ENCODE measurements around the gene RNF220. TPM values are rescaled to one million over a fixed set of nuclear protein-coding genes. Genes with fewer than 3 reads are reported as not detected.

RNF220 gene
- total and polyA plus RNA-seq, 7 experiments from 2014 or later: 83.1 to 127 (median 95.9) TPM

- Histone ChIP-seq H3K4me3 (ENCODE audit: low read length) (no peak overlapping the region), H3K27ac (ENCODE audit: low read depth, low read length) (no peak overlapping the region), H3K4me1 (ENCODE audit: control insufficient read depth in 2 of 2, insufficient read depth in 2 of 2, low read length in 2 of 2) (no peaks in the 10 kb centered on the region), H3K36me3 (ENCODE audit: control insufficient read depth in 2 of 3, insufficient read depth in 3 of 3, low read length in 3 of 3) (no peaks in the 10 kb centered on the region), H3K9me3 (ENCODE audit: control insufficient read depth in 2 of 3, low read length in 3 of 3) (no peaks in the 10 kb centered on the region), H3K27me3 (ENCODE audit: control insufficient read depth in 2 of 2, insufficient read depth in 2 of 2, low read length in 2 of 2) (no peaks in the 10 kb centered on the region)
- H3K9me3 Mint-ChIP-seq: no peaks in the 10 kb centered on the region
- H3K4me1 Mint-ChIP-seq: peaks cover 0 to 4% (median 0%) of the 10 kb centered on the region in 7 donors
- CTCF ChIA-PET: interaction anchor here (0.9 kb wide), 1 partner anchor 30 kb away, joined by 3 read pairs; no protein-coding TSS in a partner anchor
- no peak overlapping the region for H3K4me3 Mint-ChIP-seq
- POLR2A ChIA-PET: no interaction called here
- intact Hi-C loops (cut with micrococcal nuclease): no loop called here
- H3K27me3 Mint-ChIP-seq: peaks cover 0 to 9% (median 0%) of the 10 kb centered on the region in 5 donors
- ATAC-seq (no peak), DNase-seq (no peak)
- H3K36me3 Mint-ChIP-seq: no peaks in the 10 kb centered on the region
- no peak overlapping the region for H3K27ac Mint-ChIP-seq
Measured at GRCh38 chr1:44621841-44622286, 216.8 kb downstream of the RNF220 start.

GRCh38 chr1:44624268-44624901 is 219.3 kb downstream of the RNF220 start:
- no peaks in the 10 kb centered on the region for H3K27me3 ChIP-seq (ENCODE audit: control insufficient read depth in 2 of 2, insufficient read depth in 2 of 2, low read length in 2 of 2)
- Mint-ChIP-seq H3K27me3 (no peaks in the 10 kb centered on the region), H3K36me3 (no peaks in the 10 kb centered on the region), H3K9me3 (no peaks in the 10 kb centered on the region), H3K4me1 (peaks cover 0 to 4% (median 0%) of the 10 kb centered on the region in 7 donors), H3K4me3 (no peak overlapping the region), H3K27ac (no peak overlapping the region)
- H3K9me3 ChIP-seq (ENCODE audit: control insufficient read depth in 2 of 3, low read length in 3 of 3): no peaks in the 10 kb centered on the region
- ATAC-seq: no peak
- no peaks in the 10 kb centered on the region for H3K36me3 ChIP-seq (ENCODE audit: control insufficient read depth in 2 of 3, insufficient read depth in 3 of 3, low read length in 3 of 3)
- no peak for DNase-seq
- no peak overlapping the region for H3K27ac ChIP-seq (ENCODE audit: low read depth, low read length)
- no peak overlapping the region for H3K4me3 ChIP-seq (ENCODE audit: low read length)
- intact Hi-C loops (cut with micrococcal nuclease): no loop called here
- POLR2A ChIA-PET: no interaction called here
- CTCF ChIA-PET: no interaction called here
- H3K4me1 ChIP-seq (ENCODE audit: control insufficient read depth in 2 of 2, insufficient read depth in 2 of 2, low read length in 2 of 2): no peaks in the 10 kb centered on the region

GRCh38 chr1:44625348-44625747 is 220.3 kb downstream of the RNF220 start:
- DNase-seq: no peak
- peaks cover 0 to 4% (median under 1%) of the 10 kb centered on the region in 7 donors for H3K4me1 Mint-ChIP-seq
- intact Hi-C loops (cut with micrococcal nuclease): no loop called here
- no peaks in the 10 kb centered on the region for H3K27me3 Mint-ChIP-seq
- H3K4me1 ChIP-seq (ENCODE audit: control insufficient read depth in 2 of 2, insufficient read depth in 2 of 2, low read length in 2 of 2): no peaks in the 10 kb centered on the region
- H3K36me3 ChIP-seq (ENCODE audit: control insufficient read depth in 2 of 3, insufficient read depth in 3 of 3, low read length in 3 of 3): no peaks in the 10 kb centered on the region
- peaks cover 0 to under 1% (median 0%) of the 10 kb centered on the region in 5 donors for H3K36me3 Mint-ChIP-seq
- no peak overlapping the region for H3K4me3 ChIP-seq (ENCODE audit: low read length)
- CTCF ChIA-PET: no interaction called here
- H3K9me3 Mint-ChIP-seq: peaks cover 0 to 2% (median 0%) of the 10 kb centered on the region in 11 donors
- no peak overlapping the region for H3K27ac ChIP-seq (ENCODE audit: low read depth, low read length)
- ATAC-seq: no peak
- no peak overlapping the region for H3K27ac Mint-ChIP-seq
- H3K4me3 Mint-ChIP-seq: no peak overlapping the region
- POLR2A ChIA-PET: no interaction called here
- no peaks in the 10 kb centered on the region for H3K9me3 ChIP-seq (ENCODE audit: control insufficient read depth in 2 of 3, low read length in 3 of 3)
- H3K27me3 ChIP-seq (ENCODE audit: control insufficient read depth in 2 of 2, insufficient read depth in 2 of 2, low read length in 2 of 2): no peaks in the 10 kb centered on the region

- H3K9me3 ChIP-seq (ENCODE audit: control insufficient read depth in 2 of 3, low read length in 3 of 3): no peaks in the 10 kb centered on the region
- DNase-seq: no peak
- Mint-ChIP-seq H3K27ac (peak overlapping the region in 1 of 9 donors; percentile 5), H3K27me3 (no peaks in the 10 kb centered on the region), H3K4me3 (peak overlapping the region in 1 of 10 donors; percentile 7), H3K36me3 (peaks cover 0 to 10% (median 0%) of the 10 kb centered on the region in 5 donors), H3K9me3 (peaks cover 0 to 9% (median 0%) of the 10 kb centered on the region in 11 donors), H3K4me1 (peaks cover 12 to 33% (median 28%) of the 10 kb centered on the region in 7 donors)
- intact Hi-C loops (cut with micrococcal nuclease): no loop called here
- H3K36me3 ChIP-seq (ENCODE audit: control insufficient read depth in 2 of 3, insufficient read depth in 3 of 3, low read length in 3 of 3): peaks cover 0 to 18% (median 0%) of the 10 kb centered on the region in 3 experiments
- H3K4me1 ChIP-seq (ENCODE audit: control insufficient read depth in 2 of 2, insufficient read depth in 2 of 2, low read length in 2 of 2): peaks cover 8 to 13% of the 10 kb centered on the region in 2 donors
- no peak for ATAC-seq
- ChIA-PET CTCF (no interaction called here), POLR2A (interaction anchor here (0.7 to 2.8 kb wide), 2 partner anchors 21 to 45 kb away, joined by 4 to 10 read pairs; partner anchors contain the start of genes ARMH1 and TMEM53)
- no peaks in the 10 kb centered on the region for H3K27me3 ChIP-seq (ENCODE audit: control insufficient read depth in 2 of 2, insufficient read depth in 2 of 2, low read length in 2 of 2)
- H3K4me3 ChIP-seq (ENCODE audit: low read length): no peak overlapping the region
- no peak overlapping the region for H3K27ac ChIP-seq (ENCODE audit: low read depth, low read length)
Measured at GRCh38 chr1:44628962-44629756, 224.1 kb downstream of the RNF220 start.

- Mint-ChIP-seq H3K9me3 (peaks cover 0 to 9% (median 0%) of the 10 kb centered on the region in 11 donors), H3K36me3 (peaks cover 0 to 11% (median 3%) of the 10 kb centered on the region in 5 donors), H3K27me3 (no peaks in the 10 kb centered on the region), H3K27ac (peak overlapping the region; percentile 46 to 99 (median 95)), H3K4me3 (peak overlapping the region in 6 of 10 donors; percentile 69 to 93 (median 90)), H3K4me1 (peaks cover 19 to 43% (median 36%) of the 10 kb centered on the region in 7 donors)
- CTCF ChIA-PET: interaction anchor here (0.9 to 1.2 kb wide), 2 partner anchors 23 to 58 kb away, joined by 3 to 4 read pairs; no protein-coding TSS in a partner anchor
- Histone ChIP-seq H3K4me3 (ENCODE audit: low read length) (no peak overlapping the region), H3K27me3 (ENCODE audit: control insufficient read depth in 2 of 2, insufficient read depth in 2 of 2, low read length in 2 of 2) (no peaks in the 10 kb centered on the region), H3K27ac (ENCODE audit: low read depth, low read length) (no peak overlapping the region), H3K4me1 (ENCODE audit: control insufficient read depth in 2 of 2, insufficient read depth in 2 of 2, low read length in 2 of 2) (peaks cover 8 to 13% of the 10 kb centered on the region in 2 donors), H3K9me3 (ENCODE audit: control insufficient read depth in 2 of 3, low read length in 3 of 3) (no peaks in the 10 kb centered on the region), H3K36me3 (ENCODE audit: control insufficient read depth in 2 of 3, insufficient read depth in 3 of 3, low read length in 3 of 3) (peaks cover 0 to 28% (median 3%) of the 10 kb centered on the region in 3 experiments)
- no peak for DNase-seq
- POLR2A ChIA-PET: interaction anchor here (1.8 to 2.9 kb wide), 3 partner anchors 10 to 44 kb away, joined by 5 to 14 read pairs (median 10); partner anchors contain the start of genes ARMH1 and TMEM53
- intact Hi-C loops (cut with micrococcal nuclease): loop anchor here (5.0 to 10.0 kb wide), 4 partner anchors 415 to 952 kb away; partner anchors contain the start of genes CCDC163 (in 1 of the 2), DMAP1 (in 1 of the 2), IPO13 (in 1 of the 2) and MMACHC (in 1 of the 2)
- ATAC-seq: no peak
Measured at GRCh38 chr1:44630116-44630515, 225.1 kb downstream of the RNF220 start.

GRCh38 chr1:44631333-44631646 is 226.2 kb downstream of the RNF220 start:
- peak; percentile 23 for ATAC-seq

More at GRCh38 chr1:44631333-44631646, 226.2 kb downstream of the RNF220 start:
- no peaks in the 10 kb centered on the region for H3K27me3 Mint-ChIP-seq
- CTCF ChIA-PET: interaction anchor here (1.3 kb wide), 1 partner anchor 417 kb away, joined by 3 read pairs; no protein-coding TSS in a partner anchor
- H3K36me3 Mint-ChIP-seq: peaks cover 0 to 14% (median 6%) of the 10 kb centered on the region in 5 donors
- Histone ChIP-seq H3K4me1 (ENCODE audit: control insufficient read depth in 2 of 2, insufficient read depth in 2 of 2, low read length in 2 of 2) (peaks cover 8 to 13% of the 10 kb centered on the region in 2 donors), H3K27me3 (ENCODE audit: control insufficient read depth in 2 of 2, insufficient read depth in 2 of 2, low read length in 2 of 2) (no peaks in the 10 kb centered on the region), H3K4me3 (ENCODE audit: low read length) (peak overlapping the region; percentile 70), H3K27ac (ENCODE audit: low read depth, low read length) (peak overlapping the region; percentile 85), H3K36me3 (ENCODE audit: control insufficient read depth in 2 of 3, insufficient read depth in 3 of 3, low read length in 3 of 3) (peaks cover 0 to 40% (median 5%) of the 10 kb centered on the region in 3 experiments), H3K9me3 (ENCODE audit: control insufficient read depth in 2 of 3, low read length in 3 of 3) (no peaks in the 10 kb centered on the region)
- H3K27ac Mint-ChIP-seq: peak overlapping the region; percentile 46 to 99 (median 97)
- no peak for DNase-seq
- intact Hi-C loops (cut with micrococcal nuclease): loop anchor here (1.0 to 10.0 kb wide), 6 partner anchors 43 to 951 kb away; partner anchors contain the start of genes ERI3 (in 2 of the 2), ARMH1 (in 1 of the 2), CCDC163 (in 1 of the 2) and DMAP1 (in 1 of the 2)
- H3K9me3 Mint-ChIP-seq: peaks cover 0 to 9% (median 0%) of the 10 kb centered on the region in 11 donors
- H3K4me3 Mint-ChIP-seq: peak overlapping the region; percentile 69 to 93 (median 90)
- peaks cover 26 to 50% (median 39%) of the 10 kb centered on the region in 7 donors for H3K4me1 Mint-ChIP-seq
- POLR2A ChIA-PET: interaction anchor here (0.6 to 3.7 kb wide), 24 partner anchors 8 to 980 kb away, joined by 3 to 24 read pairs (median 5); partner anchors contain the start of genes ARMH1, BTBD19, DMAP1 and HECTD3

Data from naive thymus-derived CD4-positive, alpha-beta T cell (primary cell).